Gastroesophageal sphincter (tissue), 4 donors: ENCODE data around the gene CCNY. TPM values are rescaled to one million over a fixed set of nuclear protein-coding genes. Genes with fewer than 3 reads are reported as not detected.
A peak's percentile ranks its signal among the peaks of the same experiment; 100 is the strongest.

ENCODE experiments used
- ATAC-seq: fragments of 150-250 bp; one replicate; pipeline ENCODE4 v1.9.1; 2016; ENCODE audit warnings: mild to moderate bottlenecking, moderate library complexity
- H3K27ac ChIP-seq, 4 donors: fragments of 200-600 bp; sonication (generic) in 3 of 4; 1 replicate in 3 of 4; 2 replicates in 1 of 4; pipeline ENCODE4 v1.5.1; 2016 to 2019
- H3K27me3 ChIP-seq: fragments of 200-600 bp; sonication (generic); one replicate; pipeline ENCODE4 v1.5.1; 2019
- H3K36me3 ChIP-seq, 2 donors: fragments of 200-600 bp; sonication (generic); one replicate each; pipeline ENCODE4 v1.5.1; 2019; ENCODE audit warnings: control low read depth in 1 of 2
- H3K4me1 ChIP-seq, 3 donors: fragments of 200-600 bp; sonication (generic); 1 replicate in 2 of 3; 2 replicates in 1 of 3; pipeline ENCODE4 v1.5.1; 2016 to 2019; ENCODE audit warnings: control low read depth in 2 of 3
- H3K4me3 ChIP-seq, 2 donors: fragments of 200-600 bp; sonication (generic); one replicate each; pipeline ENCODE4 v1.5.1; 2019; ENCODE audit warnings: mild to moderate bottlenecking in 1 of 2, moderate library complexity in 1 of 2
- H3K9me3 ChIP-seq, 3 donors: fragments of 200-600 bp; sonication (generic); one replicate each; pipeline ENCODE4 v1.5.1; 2017 to 2019; ENCODE audit warnings: control low read depth in 2 of 3
- EP300 ChIP-seq: sonication (generic); formaldehyde crosslinking; IDR thresholded peaks from one replicate; pipeline ENCODE4 v1.6.1; 2017; ENCODE audit warnings: antibody characterized with exemption, mild to moderate bottlenecking
- POLR2A ChIP-seq, 2 donors: fragments of 450-650 bp; IDR thresholded peaks; one replicate each; pipeline ENCODE4 v1.6.1; 2017; ENCODE audit warnings: antibody characterized with exemption in 2 of 2, mild to moderate bottlenecking in 2 of 2, moderate library complexity in 1 of 2
- POLR2AphosphoS5 ChIP-seq: sonication (generic); formaldehyde crosslinking; IDR thresholded peaks from one replicate; pipeline ENCODE4 v1.6.1; 2017; ENCODE audit warnings: antibody characterized with exemption
- WGBS, 2 donors: methylation state at CpG; one replicate each; pipeline ENCODE4 v1.1.5; 2018; ENCODE audit warnings: low coverage in 1 of 2; 5-methylcytosine and 5-hydroxymethylcytosine counted together
- total RNA-seq, 4 donors: library from RNA; depleted of rRNA; stranded (reverse); fragments of >200 nt; gene quantifications; one replicate each; pipeline ENCODE4 v1.1.0, GENCODE V29; 2016
- TF ChIP-seq, protein P1 (sequence below), 4 experiments: fragments of 200-600 bp in 2 of 4; fragments of 450-650 bp in 2 of 4; sonication (generic) in 1 of 4; IDR thresholded peaks; one replicate each; pipeline ENCODE4 v1.5.1; 2017 to 2019; ENCODE audit warnings: antibody characterized with exemption in 4 of 4, mild to moderate bottlenecking in 2 of 4, moderate library complexity in 2 of 4

The CCNY gene
- total RNA-seq, 4 donors from 2014 or later: 35.5 to 106 (median 63.2) TPM

GRCh38 chr10:35339942-35340341 lies 3.6 kb downstream of the CCNY start:
- H3K4me1 ChIP-seq: peaks cover 6 to 53% (median 20%) of the 10 kb centered on the region in 3 donors
- TF ChIP-seq POLR2AphosphoS5 (no peak), EP300 (no peak), POLR2A (IDR thresholded peaks at IDR 0.05) (no peak)
- ATAC-seq: no peak
- no peaks in the 10 kb centered on the region for H3K36me3 ChIP-seq
- 60 to 68% methylated on average over 2 of the region's 2 CpGs for WGBS, 2 donors
- H3K27ac ChIP-seq: no peak overlapping the region
- no peak overlapping the region for H3K4me3 ChIP-seq
- H3K27me3 ChIP-seq: no peaks in the 10 kb centered on the region
- no peaks in the 10 kb centered on the region for H3K9me3 ChIP-seq

- Histone ChIP-seq H3K4me1 (peaks cover 4 to 56% (median 23%) of the 10 kb centered on the region in 3 donors), H3K36me3 (no peaks in the 10 kb centered on the region), H3K27me3 (no peaks in the 10 kb centered on the region), H3K27ac (peak overlapping the region in 1 of 4 donors; percentile 1), H3K4me3 (no peak overlapping the region), H3K9me3 (no peaks in the 10 kb centered on the region)
- 41 to 43% methylated on average over 5 to 6 of the region's 6 CpGs for WGBS, 2 donors
- ATAC-seq: no peak
- TF ChIP-seq POLR2AphosphoS5 (no peak), EP300 (no peak), POLR2A (IDR thresholded peaks at IDR 0.05) (no peak)
- TF ChIP-seq, protein P1, sequence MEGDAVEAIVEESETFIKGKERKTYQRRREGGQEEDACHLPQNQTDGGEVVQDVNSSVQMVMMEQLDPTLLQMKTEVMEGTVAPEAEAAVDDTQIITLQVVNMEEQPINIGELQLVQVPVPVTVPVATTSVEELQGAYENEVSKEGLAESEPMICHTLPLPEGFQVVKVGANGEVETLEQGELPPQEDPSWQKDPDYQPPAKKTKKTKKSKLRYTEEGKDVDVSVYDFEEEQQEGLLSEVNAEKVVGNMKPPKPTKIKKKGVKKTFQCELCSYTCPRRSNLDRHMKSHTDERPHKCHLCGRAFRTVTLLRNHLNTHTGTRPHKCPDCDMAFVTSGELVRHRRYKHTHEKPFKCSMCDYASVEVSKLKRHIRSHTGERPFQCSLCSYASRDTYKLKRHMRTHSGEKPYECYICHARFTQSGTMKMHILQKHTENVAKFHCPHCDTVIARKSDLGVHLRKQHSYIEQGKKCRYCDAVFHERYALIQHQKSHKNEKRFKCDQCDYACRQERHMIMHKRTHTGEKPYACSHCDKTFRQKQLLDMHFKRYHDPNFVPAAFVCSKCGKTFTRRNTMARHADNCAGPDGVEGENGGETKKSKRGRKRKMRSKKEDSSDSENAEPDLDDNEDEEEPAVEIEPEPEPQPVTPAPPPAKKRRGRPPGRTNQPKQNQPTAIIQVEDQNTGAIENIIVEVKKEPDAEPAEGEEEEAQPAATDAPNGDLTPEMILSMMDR (IDR thresholded peaks at IDR 0.05): no peak
These were observed 4.7 kb downstream of the CCNY start for GRCh38 chr10:35340975-35341374.

GRCh38 chr10:35341521-35341920 lies 5.2 kb downstream of the CCNY start:
- 56 to 57% methylated on average over 4 of the region's 4 CpGs for WGBS, 2 donors
- no peak overlapping the region for H3K4me3 ChIP-seq

GRCh38 chr10:35342183-35342753 lies 6.0 kb downstream of the CCNY start:
- TF ChIP-seq, protein P1 (IDR thresholded peaks at IDR 0.05): no peak
- TF ChIP-seq POLR2A (IDR thresholded peaks at IDR 0.05): no peak
- no peak for TF ChIP-seq EP300
- no peak for TF ChIP-seq POLR2AphosphoS5
- no peaks in the 10 kb centered on the region for H3K27me3 ChIP-seq
- H3K4me1 ChIP-seq: peaks cover 8 to 69% (median 36%) of the 10 kb centered on the region in 3 donors
- H3K9me3 ChIP-seq: no peaks in the 10 kb centered on the region
- ATAC-seq: no peak
- H3K27ac ChIP-seq: no peak overlapping the region
- WGBS, 2 donors: 94 to 97% methylated on average over 4 to 5 of the region's 5 CpGs
- no peaks in the 10 kb centered on the region for H3K36me3 ChIP-seq
- H3K4me3 ChIP-seq: no peak overlapping the region

More at GRCh38 chr10:35341521-35341920, 5.2 kb downstream of the CCNY start:
- Histone ChIP-seq H3K27me3 (no peaks in the 10 kb centered on the region), H3K4me1 (peaks cover 4 to 62% (median 28%) of the 10 kb centered on the region in 3 donors), H3K36me3 (no peaks in the 10 kb centered on the region), H3K9me3 (no peaks in the 10 kb centered on the region), H3K27ac (no peak overlapping the region)
- no peak for ATAC-seq
- TF ChIP-seq EP300 (no peak), POLR2AphosphoS5 (no peak), POLR2A (IDR thresholded peaks at IDR 0.05) (no peak)
- TF ChIP-seq, protein P1 (IDR thresholded peaks at IDR 0.05): no peak

DNA sequence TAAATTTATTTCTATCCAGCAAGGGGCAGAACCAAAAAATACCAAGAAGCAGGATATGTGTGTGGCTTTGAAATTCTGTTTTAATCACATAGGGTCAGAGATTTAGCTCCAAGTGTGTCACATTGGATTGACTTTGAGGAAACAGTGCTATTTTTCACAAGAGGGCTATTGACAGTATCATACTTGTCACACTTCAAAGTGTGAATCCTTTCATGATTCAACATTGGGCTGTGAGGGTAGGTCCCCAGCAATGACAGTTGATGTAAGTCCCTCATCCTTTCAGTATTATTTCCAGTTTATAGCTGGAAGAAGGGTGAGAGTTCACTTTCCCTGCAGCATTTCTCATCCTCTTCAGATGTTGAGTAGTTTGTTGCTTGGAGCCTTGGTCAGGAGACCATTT lies 7.4 kb downstream of the CCNY start:
- H3K4me3 ChIP-seq: no peak overlapping the region
- TF ChIP-seq EP300: no peak
- no peak for TF ChIP-seq POLR2A (IDR thresholded peaks at IDR 0.05)
- TF ChIP-seq, protein P1 (IDR thresholded peaks at IDR 0.05): no peak
- TF ChIP-seq POLR2AphosphoS5: no peak
- H3K36me3 ChIP-seq: no peaks in the 10 kb centered on the region
- no peaks in the 10 kb centered on the region for H3K27me3 ChIP-seq
- H3K4me1 ChIP-seq: peaks cover 5 to 67% (median 38%) of the 10 kb centered on the region in 3 donors
- ATAC-seq: no peak
- no peaks in the 10 kb centered on the region for H3K9me3 ChIP-seq
- no peak overlapping the region for H3K27ac ChIP-seq
